ENCODE data around the gene PLEKHG3.

Gene PLEKHG3

GRCh38 chr14:64777461-64777860 is 73.2 kb downstream of the PLEKHG3 start:
- FAIRE-seq, result no peak

GRCh38 chr14:64778104-64778754 is 74.0 kb downstream of the PLEKHG3 start:
- no peak for FAIRE-seq
- DNase-seq (ENCODE audit: insufficient read length, low spot score), result no peak

More at GRCh38 chr14:64777461-64777860, 73.2 kb downstream of the PLEKHG3 start:
- DNase-seq (ENCODE audit: insufficient read length, low spot score), result no peak

- FAIRE-seq, result no peak
- no peak for DNase-seq (ENCODE audit: insufficient read length, low spot score)
These were observed 75.2 kb downstream of the PLEKHG3 start for GRCh38 chr14:64779472-64779871.

GRCh38 chr14:64782196-64782595 is 78.0 kb downstream of the PLEKHG3 start:
- no peak for DNase-seq (ENCODE audit: insufficient read length, low spot score)
- no peak for FAIRE-seq

GRCh38 chr14:64784006-64784405 is 79.8 kb downstream of the PLEKHG3 start:
- DNase-seq (ENCODE audit: insufficient read length, low spot score) (no peak), FAIRE-seq (no peak)

- DNase-seq (ENCODE audit: insufficient read length, low spot score) (no peak), FAIRE-seq (no peak)
These were observed 82.3 kb downstream of the PLEKHG3 start for GRCh38 chr14:64786296-64787149.

GRCh38 chr14:64787619-64788018 is 83.4 kb downstream of the PLEKHG3 start:
- FAIRE-seq (no peak), DNase-seq (ENCODE audit: insufficient read length, low spot score) (no peak)

GRCh38 chr14:64788706-64789105 is 84.5 kb downstream of the PLEKHG3 start:
- FAIRE-seq (no peak), DNase-seq (ENCODE audit: insufficient read length, low spot score) (no peak)

GRCh38 chr14:64789696-64790095 is 85.5 kb downstream of the PLEKHG3 start:
- FAIRE-seq (no peak), DNase-seq (ENCODE audit: insufficient read length, low spot score) (no peak)

GRCh38 chr14:64790478-64790877 is 86.3 kb downstream of the PLEKHG3 start:
- no peak for DNase-seq (ENCODE audit: insufficient read length, low spot score)
- FAIRE-seq, result no peak

- DNase-seq (ENCODE audit: insufficient read length, low spot score), result no peak
- FAIRE-seq, result no peak
These were observed 88.0 kb downstream of the PLEKHG3 start for GRCh38 chr14:64792231-64792630.

GRCh38 chr14:64792871-64793560 is 88.8 kb downstream of the PLEKHG3 start:
- FAIRE-seq, result no peak
- no peak for DNase-seq (ENCODE audit: insufficient read length, low spot score)

GRCh38 chr14:64795211-64795610 is 91.0 kb downstream of the PLEKHG3 start:
- FAIRE-seq (no peak), DNase-seq (ENCODE audit: insufficient read length, low spot score) (no peak)

- DNase-seq (ENCODE audit: insufficient read length, low spot score) (no peak), FAIRE-seq (no peak)
These were observed 91.7 kb downstream of the PLEKHG3 start for GRCh38 chr14:64795921-64796320.

GRCh38 chr14:64796369-64796768 is 92.1 kb downstream of the PLEKHG3 start:
- DNase-seq (ENCODE audit: insufficient read length, low spot score) (no peak), FAIRE-seq (no peak)

- FAIRE-seq, result no peak
- DNase-seq (ENCODE audit: insufficient read length, low spot score), result no peak
These were observed 95.3 kb downstream of the PLEKHG3 start for GRCh38 chr14:64799555-64799954.
